GM08714 (cell line): Measurements from ENCODE around the gene MCU.
"Not testable (repeated sequence)": the region's sequence is repeated elsewhere in the genome, so short reads cannot be mapped to it uniquely, and the experiment has no call there.

Experiments
- H3K4me3 ChIP-seq: fragments of 200-500 bp; sonication (Bioruptor generic); 2 replicates; pipeline ENCODE4 v1.5.1; 2014; ENCODE audit warnings: mild to moderate bottlenecking, low read length, inconsistent platforms
- ZNF274 ChIP-seq: IDR thresholded peaks from 2 replicates; pipeline ENCODE4 v1.6.1; 2012; ENCODE audit warnings: mild to moderate bottlenecking, low read depth, low read length

MCU gene

GRCh38 chr10:72875250-72876055 is 183.5 kb downstream of the MCU start:
- no peak for TF ChIP-seq ZNF274
- H3K4me3 ChIP-seq, result no peak overlapping the region

DNA sequence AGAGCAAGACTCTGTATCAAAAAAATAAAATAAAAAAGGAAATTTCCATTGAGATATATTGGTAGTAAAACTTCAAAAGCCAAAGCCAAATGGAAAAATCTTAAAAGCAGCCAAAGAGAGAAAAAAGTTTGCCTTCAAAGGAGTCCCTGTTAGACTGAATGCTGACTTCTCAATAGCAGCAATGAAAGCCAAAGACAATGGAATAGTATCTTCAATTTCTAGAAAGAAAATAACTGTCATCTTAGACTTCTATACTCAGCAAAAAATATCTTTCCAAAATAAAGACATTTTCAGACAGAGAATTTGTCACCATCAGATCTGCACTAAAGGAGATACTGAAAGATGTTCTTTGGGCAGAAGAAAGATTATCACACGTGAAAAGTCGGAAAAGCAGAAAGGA is 187.3 kb downstream of the MCU start:
- TF ChIP-seq ZNF274, result no peak
- H3K4me3 ChIP-seq, result no peak overlapping the region

- no peak for TF ChIP-seq ZNF274
- no peak overlapping the region for H3K4me3 ChIP-seq
These were observed 189.3 kb downstream of the MCU start for GRCh38 chr10:72881291-72881690.

DNA sequence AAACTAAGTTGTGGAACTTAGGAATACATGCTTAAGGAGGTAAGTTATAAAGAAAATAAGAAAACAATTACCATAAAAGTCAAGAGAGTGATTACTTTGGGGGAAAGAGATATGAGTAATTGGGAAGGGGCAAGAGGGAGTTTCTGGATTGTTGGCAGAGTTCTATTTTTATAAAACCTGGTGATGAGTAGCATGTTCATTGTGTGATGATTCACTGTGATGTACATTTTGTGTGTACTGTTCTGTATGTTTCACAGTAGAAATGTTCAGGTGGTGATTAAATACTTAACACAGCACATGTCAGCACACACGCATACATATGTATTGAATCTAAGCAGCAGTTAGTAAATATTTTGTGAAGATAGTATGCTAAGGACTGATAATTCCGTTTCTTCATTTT is 191.9 kb downstream of the MCU start:
- no peak for TF ChIP-seq ZNF274
- no peak overlapping the region for H3K4me3 ChIP-seq

DNA sequence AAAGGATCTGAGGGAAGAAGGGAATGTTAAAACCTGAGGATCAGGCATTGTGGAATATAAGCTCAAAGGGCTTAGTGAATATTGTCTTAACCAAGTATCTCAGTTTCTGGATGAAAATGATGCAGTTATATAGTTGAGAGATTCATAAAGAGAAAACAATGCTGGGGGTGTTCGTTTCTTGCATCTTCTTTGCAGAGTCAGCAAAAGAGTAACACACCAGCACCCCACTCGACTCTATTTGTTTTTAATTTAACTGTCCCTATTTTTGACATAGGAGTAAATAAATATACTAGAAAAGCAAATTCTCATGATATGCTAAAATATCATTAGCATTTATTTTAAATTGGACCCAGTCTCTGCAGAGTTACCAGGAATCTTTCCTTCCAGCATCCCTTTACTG is 194.0 kb downstream of the MCU start:
- TF ChIP-seq ZNF274, result no peak
- H3K4me3 ChIP-seq, result no peak overlapping the region

- H3K4me3 ChIP-seq, result no peak overlapping the region
- TF ChIP-seq ZNF274, result no peak
These were observed 194.7 kb downstream of the MCU start for GRCh38 chr10:72886621-72887020.

DNA sequence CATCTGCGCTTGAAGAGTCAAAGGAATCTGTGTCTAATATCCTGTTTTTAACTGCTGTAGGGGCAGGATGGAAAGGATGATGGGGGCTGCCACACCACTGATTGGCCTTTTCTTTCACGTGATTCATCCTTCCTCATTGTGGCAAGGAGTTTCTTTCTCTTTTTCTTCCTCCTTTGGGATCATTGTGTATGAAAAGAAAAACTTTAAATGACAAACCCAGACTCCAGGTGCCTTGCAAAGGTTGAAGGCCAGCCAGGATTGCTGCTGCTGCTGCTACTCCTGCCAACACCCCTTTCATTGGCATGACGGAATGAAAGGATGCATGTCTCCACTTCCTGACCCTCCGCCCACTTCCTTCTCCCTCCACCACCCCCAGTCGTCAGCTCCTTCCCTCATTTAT is 195.1 kb downstream of the MCU start:
- no peak overlapping the region for H3K4me3 ChIP-seq
- no peak for TF ChIP-seq ZNF274

DNA sequence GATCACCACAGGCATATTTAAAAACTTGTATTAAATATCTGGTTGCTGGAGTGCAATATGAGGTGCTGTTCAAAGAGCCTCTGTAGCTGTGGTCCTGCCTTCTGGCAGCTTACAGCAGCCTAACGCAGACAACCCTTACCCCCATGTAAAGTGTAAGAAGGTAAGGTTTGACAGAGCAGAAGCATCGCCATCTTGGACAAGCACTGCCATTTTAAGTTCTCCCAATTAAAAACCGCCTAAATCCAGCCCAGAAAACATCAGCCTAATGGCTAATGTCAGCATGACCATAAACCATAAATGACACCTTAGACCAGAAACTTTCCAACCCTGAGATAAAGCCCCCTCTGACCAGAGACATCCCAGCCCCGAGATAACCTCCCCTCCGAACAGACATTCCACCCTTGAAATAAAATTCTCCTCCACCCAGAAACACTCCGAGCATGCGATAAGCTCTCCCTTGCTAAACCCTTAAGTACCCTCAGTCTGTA is 196.3 kb downstream of the MCU start:
- no peak for TF ChIP-seq ZNF274
- H3K4me3 ChIP-seq, result no peak overlapping the region

GRCh38 chr10:72889391-72889831 is 197.5 kb downstream of the MCU start:
- no peak for TF ChIP-seq ZNF274
- no peak overlapping the region for H3K4me3 ChIP-seq

DNA sequence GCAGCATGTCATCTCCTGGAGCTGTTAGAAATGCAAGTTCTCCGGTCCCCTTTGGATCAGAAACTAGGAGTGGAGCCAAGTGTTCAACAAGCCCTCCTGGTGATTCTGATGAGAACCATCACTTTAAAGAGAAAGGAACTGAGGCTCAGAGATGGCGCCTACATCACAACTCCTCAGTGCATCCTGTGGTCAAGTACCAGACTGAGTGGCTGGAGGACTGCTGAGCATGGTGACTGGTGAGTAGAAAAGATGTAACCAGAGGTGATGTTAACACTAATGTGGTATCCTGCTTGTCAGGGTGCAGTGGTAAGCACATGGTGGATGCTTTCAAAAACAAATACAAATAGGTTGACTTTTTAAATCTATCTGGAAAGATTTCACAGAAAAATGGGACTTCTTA is 198.1 kb downstream of the MCU start:
- no peak for TF ChIP-seq ZNF274
- no peak overlapping the region for H3K4me3 ChIP-seq

GRCh38 chr10:72893136-72893798 is 201.3 kb downstream of the MCU start, which contains the start of gene OIT3:
Gene OIT3 (plus strand): TSS chr10:72893739. CDS start chr10:72893799, 60 bp downstream.
- TF ChIP-seq ZNF274, result no peak
- H3K4me3 ChIP-seq, result no peak within 1 kb of the TSS

DNA sequence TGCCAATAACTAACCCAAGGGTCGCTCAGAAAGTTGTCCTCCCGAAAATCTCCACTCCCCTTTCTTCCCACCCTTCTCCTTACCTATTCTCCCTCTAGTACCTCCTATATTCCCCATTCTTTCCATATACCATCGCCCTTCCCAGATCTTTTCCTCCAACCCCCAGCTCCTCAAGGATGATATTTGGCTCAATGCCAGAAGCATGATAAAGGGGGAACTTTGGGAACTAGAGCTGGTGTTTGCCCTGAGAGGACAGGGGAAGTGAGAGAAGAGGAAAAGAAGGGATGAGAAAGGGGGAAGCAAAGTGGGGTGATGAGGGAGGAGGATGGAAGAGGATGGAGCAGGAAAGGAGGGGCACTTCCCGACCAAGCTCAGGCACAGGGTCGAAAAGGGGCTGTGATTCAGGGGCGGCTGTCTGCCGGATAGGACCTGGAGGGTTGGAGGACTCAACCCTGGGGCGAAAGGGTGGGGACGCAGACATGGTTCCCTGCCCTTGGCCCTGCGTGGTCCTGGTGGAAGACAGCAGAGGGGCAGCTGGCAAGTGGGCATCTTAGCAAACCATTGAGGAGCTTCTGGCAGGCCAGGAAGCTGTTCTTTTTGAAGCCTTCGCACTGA is 203.4 kb downstream of the MCU start:
- no peak for TF ChIP-seq ZNF274
- no peak overlapping the region for H3K4me3 ChIP-seq

- TF ChIP-seq ZNF274, result no peak
- H3K4me3 ChIP-seq, result no peak overlapping the region
These were observed 206.7 kb downstream of the MCU start for GRCh38 chr10:72898616-72899015.

DNA sequence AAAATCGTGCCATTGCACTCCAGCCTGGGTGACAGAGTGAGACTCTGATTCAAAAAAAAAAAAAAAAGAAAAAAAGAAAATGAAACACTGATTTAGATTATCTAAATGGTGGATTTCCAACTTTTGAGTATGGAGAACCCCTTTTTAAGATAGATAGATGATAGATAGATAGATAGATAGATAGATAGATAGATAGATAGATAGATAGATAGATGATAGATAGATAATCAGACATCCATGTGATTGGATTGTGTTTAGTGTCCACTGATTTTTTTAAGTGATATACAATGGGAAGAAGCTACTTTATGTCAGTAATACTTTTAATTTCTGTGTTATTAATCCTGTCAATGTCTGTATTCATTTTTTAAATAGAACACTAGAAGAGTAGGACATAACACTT is 207.6 kb downstream of the MCU start:
- no peak for TF ChIP-seq ZNF274
- H3K4me3 ChIP-seq, result no peak overlapping the region

- not testable (repeated sequence) for H3K4me3 ChIP-seq
These were observed 212.1 kb downstream of the MCU start for GRCh38 chr10:72903941-72904446.
